Middle frontal gyrus (tissue), 1 donor: ENCODE measurements around the gene UBL5.
A peak's percentile ranks its signal among the peaks of the same experiment; 100 is the strongest.
"Not testable (repeated sequence)": the region's sequence is repeated elsewhere in the genome, so short reads cannot be mapped to it uniquely, and the experiment has no call there.

Experiments
- DNase-seq: peaks from one replicate; pipeline ENCODE4 v3.0.0-alpha.2; 2015; ENCODE audit warnings: low spot score; ENCODE audit errors: extremely low spot score

The UBL5 gene

DNA sequence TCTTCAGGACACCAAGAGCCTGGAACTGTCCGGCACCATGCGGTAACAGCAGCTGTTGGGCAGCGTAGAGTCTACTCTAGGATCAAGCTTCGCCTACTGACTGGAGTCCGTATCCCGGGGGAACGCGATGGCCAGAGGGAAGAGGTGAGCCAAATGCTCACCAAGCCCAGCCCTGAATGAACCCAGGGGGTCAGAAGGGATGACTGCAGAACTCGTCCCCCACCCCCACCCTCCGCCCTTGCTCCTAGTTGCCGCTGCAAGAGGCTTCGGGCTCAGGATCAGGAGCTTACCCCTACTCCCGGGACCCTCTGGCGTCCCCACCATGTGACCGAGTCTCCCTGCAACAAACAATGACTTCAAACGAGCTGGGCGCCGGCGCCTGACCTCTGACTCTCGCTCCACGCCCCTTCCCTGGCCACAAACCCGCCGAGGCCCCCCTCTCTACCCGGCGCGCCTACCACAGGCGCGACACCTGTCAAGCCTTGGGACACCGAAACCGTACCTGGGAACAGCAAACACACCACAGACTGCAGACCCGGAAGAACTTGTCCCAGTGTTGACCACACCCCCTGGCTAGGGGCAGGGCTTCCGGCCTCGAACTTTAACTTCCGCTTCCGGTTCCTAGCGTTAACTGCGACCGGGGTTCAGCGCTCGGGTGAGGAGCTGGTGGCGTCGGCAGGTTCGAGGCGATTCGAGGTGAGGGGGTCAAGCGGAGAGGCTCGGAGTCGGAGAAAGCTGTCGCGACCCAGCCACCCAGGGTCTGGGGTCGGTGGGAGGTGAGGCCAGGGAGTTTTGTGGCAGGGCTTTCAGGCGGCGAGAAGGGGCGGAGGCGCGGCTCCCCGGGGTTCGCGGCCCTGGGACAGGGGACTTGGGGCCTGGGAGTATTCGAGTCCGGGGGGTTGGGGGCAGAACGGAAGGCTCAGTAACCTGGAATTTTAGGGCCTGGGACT is at the start of gene UBL5:
Gene UBL5 (plus strand): TSS at position 630 of the 950 bp plus-strand sequence. CDS start 420 bp downstream, outside the sequence.
- peak; percentile 90 for DNase-seq

DNA sequence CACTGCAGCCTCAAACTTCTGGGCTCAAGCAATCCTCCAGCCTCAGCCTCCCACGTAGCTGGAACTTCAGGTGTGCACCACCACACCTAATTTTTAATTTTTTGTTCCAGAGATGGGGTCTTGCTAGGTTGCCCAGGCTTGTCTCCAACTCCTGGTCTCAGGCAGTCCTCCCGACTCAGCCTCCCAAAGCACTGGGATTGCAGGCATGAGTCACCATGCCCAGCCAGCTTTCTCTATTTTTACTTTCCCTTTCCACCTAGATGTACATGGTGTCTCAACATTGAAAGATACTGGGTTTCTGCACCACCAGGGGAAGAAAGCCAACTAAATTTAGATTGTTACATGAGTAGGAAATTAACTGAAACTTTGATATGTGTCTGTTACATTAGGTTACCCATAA is 45.4 kb upstream of the UBL5 start:
- no peak for DNase-seq

DNA sequence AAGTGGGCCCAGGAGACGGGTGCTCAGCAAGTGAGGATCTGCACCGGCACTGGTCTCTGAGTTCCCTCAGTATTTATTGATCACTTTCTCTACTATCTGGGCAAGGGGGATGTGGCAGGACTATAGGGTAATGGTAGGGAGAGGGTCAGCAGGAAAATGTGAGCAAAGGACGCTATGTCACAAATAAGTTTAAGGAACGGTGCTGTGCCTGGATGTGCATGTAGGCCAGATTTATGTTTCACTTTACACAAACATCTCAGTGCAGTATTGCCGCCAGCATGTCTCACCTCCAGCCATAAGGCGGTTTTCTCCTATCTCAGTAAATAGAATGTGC is 43.6 kb upstream of the UBL5 start:
- DNase-seq, result not testable (repeated sequence)

DNA sequence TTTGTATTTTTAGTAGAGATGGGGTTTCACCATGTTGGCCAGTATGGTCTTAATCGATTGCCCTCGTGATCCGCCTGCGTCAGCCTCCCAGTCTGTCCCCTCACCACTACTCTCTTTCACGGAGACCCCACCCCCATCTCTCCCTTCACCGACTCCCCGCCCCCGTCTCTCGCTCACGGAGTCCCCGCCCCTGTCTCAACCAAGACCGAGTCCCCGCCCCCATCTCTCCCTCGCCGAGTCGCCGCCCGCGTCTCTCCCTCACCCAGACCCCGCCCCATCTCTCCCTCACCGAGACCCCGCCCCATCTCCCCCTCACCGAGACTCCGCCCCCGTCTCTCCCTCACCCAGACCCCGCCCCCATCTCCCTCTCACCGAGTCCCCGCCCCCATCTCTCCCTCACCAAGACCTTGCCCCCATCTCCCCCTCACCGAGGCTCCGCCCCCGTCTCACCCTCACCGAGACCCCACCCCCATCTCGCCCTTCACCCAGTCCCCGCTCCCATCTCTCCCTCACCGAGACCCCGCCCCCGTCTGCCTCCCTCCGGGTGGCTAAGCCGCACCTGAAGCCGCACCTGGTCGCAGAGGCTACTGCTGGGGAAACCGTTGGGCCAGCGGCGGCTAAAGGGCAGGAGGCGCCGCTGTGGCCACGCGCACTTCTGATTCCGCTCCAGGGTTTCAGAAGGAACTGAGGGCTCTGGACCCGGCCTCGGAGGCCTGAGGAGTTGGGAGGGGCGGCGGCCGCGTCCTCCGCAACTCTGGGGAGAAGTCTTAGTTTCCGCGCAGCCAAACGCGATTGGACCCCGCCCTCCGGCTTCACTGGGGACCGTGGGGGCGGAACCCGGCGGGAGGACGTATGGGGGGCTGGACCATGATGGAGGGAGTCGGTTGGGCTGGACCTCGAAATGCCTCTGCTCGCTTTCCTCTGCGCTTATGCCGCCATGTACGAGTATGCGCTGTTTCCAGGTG is 42.1 kb upstream of the UBL5 start:
- peak; percentile 76 for DNase-seq

DNA sequence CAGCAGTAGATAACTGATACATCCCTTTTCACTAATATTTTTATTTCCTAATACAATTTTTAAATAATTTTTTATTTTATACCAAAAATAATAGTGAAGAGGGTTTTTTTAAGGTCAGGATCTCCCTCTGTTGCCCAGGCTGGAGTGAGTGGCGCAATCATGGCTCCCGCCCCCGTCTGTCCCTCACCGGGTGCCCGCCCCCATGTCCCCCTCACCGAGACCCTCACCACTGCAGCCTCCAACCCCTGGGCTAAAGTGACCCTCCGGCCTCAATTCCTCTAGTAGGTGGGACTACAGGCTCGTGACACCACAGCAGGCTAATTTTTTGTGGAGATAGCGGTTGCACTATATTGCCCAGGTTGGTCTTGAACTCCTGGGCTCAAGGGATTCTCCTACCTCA is 41.4 kb upstream of the UBL5 start:
- DNase-seq, result no peak

DNA sequence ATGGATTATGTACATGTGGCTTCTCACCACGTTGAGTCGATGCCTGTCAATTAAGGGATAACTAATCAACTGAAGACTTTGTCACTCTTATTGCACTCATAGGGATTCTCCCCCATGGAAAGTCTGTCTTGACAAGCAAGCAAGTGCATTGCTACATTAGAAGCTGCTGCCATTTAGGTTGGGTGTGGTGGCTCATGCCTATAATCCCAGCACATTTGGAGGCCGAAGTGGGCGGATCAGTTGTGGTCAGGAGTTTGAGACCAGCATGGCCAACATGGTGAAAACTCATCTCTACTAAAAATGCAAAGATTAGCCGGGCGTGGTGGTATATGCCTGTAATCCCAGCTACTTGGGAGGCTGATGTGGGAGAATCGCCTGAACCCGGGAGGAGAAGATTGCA is 40.9 kb upstream of the UBL5 start:
- no peak for DNase-seq

DNA sequence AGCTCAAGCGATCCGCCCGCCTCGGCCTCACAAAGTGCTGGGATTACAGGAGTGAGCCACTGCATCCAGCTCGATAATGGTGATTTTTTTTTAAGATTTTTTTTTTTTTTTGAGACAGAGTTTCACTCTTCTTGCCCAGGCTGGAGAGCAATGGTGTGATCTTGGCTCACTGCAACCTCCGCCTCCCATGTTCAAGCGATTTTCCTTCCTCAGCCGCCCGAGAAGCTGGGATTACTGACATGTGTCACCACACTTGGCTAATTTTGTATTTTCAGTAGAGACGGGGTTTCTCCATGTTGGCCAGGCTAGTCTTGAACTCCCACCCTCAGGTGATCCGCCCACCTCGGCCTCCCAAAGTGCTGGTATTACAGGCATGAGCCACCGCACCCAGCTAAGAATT is 39.1 kb upstream of the UBL5 start:
- DNase-seq, result not testable (repeated sequence)

DNA sequence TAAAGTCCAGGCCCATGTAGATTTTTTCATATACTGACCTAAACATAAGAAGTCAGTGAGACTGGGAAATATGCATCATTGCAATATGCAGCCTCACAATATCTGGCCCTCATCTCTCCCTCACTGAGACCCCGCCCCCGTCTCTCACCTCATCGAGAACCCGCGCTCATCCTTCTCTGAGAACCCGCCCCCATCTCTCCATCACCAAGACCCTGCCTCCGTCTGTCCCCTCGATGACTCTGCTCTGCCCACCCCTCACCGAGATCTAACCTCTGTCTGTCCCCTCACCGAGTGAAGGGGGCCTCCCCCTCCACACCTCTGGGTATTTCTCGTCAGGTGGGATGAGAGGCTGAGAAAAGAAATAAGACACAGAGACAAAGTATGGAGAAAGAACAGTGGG is 38.7 kb upstream of the UBL5 start:
- no peak for DNase-seq

DNA sequence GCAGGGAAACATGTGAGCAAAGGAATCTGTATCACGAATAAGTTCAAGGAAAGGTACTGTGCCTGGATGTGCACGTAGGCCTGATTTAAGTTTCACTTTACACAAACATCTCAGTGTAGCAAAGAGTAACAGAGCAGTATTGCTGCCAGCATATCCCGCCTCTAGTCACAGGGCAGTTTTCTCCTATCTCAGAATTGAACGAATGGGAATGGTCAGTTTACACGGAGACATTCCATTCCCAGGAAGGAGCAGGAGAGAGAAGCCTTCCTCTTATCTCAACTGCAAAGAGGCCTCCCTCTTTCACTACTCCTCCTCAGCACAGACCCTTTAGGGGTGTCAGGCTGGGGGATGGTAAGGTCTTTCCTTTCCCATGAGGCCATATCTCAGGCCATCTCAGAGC is 38.1 kb upstream of the UBL5 start:
- DNase-seq, result not testable (repeated sequence)

DNA sequence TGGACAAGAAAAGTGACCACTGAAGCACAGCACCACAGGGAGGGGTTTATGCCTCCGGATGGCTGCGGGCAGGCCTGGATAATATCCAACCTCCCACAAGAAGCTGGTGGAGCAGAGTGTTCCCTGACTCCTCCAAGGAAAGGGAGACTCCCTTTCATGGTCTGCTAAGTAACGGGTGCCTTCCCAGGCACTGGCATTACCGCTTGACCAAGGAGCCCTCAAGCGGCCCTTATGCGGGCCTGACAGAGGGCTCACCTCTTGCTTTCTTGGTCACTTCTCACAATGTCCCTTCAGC is 36.7 kb upstream of the UBL5 start:
- DNase-seq, result not testable (repeated sequence)

DNA sequence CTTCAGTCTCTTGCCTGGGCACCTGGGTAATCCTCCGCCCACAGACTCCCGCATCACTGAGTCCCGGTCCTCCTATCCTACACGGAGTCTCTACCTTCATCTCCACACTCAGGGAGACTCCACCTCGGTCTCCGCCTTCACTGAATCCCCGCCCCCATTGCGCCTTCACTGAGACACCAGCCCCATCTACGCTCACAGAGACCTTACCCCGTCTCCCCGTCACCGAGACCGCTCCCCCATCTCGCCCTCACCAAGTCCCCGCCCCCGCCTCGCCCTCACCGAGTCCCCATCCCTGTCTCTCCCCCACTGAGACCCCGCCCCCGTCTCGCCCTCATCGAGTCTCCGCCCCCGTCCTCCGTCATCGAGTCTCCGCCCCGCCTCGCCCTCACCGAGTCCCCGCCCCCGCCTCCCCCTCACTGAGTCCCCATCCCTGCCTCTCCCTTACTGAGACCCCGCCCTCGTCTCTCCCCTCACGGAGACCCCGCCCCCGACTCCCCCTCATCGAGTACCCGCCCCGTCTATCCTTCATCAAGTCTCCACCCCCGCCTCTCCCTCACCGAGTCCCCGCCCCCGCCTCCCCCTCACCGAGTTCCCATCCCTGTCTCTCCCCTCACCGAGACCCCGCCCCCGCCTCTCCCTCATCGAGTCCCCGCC is 36.0 kb upstream of the UBL5 start:
- peak; percentile 68 for DNase-seq

DNA sequence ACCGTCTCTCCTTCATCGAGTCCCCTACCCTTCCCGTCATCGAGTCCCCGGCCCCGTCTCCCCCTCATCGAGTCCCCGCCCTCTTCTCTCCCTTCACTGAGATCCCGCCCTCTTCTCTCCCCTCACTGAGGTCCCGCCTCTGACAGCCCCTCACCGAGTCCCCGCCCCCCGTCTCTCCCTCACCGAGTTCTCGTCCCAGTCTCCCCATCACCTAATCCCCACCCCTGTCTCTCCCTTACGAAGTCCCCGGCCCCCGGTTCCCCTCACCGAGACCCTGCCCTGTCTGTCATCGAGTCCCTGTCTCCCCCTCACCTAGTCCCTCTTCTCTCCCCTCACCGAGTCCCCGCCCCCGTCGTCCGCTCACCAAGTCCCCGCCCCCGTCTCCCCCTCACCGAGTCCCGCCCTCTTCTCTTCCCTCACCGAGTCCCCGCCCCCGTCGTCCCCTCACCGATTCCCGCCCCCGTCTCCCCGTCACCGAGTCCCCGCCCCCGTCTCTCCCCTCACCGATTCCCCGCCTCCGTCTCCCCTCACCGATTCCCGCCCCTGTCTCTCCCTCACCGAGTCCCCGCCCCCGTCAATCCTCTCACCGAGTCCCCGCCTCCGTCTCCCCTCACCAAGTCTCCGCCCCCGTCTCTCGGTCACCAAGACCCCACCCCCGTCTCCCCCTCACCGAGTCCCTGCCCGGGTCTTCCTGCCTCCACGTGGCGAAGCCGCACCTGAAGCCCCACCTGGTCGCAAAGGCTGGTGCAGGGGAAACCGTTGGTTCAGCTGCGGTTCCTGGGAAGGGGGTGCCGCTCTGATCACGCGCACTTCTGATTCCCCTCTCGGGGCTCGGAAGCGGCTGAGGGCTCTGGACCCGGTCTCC is 35.3 kb upstream of the UBL5 start:
- peak; percentile 62 for DNase-seq

DNA sequence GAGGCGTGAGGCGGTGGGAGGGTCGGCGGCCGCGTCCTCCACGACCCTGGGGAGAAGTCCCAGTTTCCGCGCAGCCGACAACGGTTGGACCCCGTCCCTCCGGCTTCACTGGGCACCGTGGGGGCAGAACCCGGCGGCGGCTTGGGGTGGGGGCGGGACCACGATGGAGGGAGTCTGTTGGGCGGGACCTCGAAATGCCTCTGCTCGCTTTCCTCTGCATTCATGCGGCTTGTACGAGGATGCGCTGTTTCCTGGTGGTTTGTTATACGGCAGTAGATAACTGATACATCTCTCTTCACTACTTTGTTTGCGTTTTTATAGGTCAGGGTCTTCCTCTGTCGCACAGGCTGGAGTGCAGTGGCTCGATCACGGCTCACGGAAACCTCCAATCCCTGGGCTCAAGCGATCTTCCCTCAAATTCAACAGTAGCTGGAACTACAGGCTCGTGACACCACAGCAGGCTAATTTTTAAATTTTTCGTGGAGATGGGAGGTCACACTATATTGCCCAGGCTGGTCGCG is 34.6 kb upstream of the UBL5 start:
- DNase-seq, result no peak

DNA sequence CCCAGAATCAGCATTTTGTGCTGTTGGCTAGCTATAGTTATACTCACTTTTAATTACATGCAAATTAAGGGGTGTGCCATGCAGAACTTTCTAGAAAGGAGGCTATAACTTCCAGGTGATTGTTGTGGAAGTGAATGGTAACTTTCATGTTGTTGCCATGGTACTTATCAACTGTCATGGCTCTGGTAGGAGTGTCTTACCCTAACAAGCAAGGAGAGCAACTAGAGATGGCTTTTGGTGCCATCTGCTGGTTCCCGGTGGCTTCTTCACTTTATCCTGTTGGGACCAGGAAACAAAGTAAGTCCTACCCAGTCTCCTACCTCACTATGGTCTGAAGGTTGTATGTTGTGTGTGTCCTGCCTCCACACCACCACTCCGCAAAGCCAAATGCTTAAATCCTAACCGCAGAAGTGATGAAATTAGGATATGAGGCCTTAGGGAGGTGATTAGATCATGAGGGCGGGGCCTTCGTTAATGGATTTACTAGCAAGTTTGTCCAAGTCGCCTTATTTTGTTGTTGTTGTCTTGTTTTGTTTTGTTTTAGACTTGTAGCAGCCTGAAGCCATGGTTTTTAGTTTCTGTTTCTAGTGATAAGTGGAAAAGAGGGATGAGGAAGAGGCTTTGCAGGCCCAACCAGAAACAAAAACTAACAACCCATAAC is 31.5 kb upstream of the UBL5 start:
- peak; percentile 81 for DNase-seq

DNA sequence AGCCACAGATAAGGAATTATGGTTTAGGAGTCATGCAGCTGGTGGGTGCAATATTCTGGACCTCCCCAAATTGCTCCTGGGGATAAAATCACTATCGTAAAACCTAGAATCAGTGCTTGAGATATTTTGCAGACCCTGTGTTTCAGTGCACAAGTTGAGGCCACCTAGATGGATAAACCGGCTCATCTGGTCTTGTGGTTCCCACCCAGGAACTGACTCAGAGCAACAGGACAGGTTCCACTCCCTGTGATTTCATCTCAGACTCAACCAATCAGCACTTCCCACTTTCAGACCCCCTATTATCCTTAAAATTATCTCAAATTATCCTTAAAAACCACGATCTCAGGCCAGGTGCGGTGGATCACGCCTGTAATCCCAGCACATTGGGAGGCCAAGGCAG is 29.8 kb upstream of the UBL5 start:
- DNase-seq, result no peak

DNA sequence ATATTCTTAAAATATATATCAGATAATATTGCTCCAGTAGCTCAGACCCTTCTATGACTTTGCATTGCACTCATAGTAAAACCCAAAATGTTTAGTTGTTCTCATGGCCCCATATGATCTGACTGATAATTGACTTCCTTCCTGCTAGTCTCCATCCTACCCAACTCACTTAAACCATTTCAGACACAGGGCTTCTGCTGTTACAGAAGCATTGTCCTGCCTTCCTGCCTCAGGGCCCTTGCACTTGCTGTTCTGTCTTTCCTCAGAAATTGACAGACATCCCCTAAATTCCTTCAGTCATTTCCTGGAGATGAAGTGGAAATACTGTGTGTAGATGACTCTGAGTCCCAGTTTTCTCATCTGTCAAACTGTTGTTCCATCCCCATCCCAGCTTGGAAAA is 28.6 kb upstream of the UBL5 start:
- no peak for DNase-seq

DNA sequence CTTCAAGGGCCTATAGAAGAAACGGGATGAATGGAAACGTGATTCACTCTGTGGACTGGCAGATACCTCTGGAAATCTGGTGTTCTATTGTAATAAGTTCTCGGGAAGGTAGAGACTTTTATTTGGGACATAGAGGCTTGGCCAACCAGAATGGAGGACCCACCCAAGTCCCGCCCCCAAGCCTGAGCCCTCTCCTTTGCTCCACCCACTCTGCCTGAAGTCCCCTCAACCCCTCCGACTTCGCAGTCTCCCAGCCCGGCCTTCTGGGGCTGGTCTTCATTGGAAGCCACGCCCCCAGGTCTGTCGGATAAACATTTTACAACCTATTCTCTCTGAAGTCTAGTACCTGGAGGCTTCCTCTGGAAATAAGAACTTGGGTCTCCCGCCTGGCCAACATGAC is 25.7 kb upstream of the UBL5 start:
- DNase-seq, result no peak

DNA sequence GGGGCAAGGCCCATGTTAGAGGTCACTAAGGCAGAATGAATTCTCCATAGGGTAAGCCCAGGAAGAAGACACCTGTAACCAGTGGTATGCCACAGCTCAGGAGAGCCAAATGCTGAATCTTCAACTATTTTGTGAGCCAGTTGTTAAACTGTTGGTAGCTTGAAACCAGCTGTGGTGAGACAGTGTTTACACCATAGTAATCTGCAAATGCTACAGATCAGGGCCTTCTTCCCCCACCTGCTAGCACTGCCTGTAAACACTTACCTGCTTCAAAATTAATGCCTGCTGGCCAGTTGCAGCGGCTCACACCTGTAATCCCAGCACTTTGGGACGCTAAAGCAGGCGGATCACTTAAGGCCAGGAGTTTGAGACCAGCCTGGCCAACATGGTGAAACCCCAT is 20.9 kb upstream of the UBL5 start:
- DNase-seq, result no peak

DNA sequence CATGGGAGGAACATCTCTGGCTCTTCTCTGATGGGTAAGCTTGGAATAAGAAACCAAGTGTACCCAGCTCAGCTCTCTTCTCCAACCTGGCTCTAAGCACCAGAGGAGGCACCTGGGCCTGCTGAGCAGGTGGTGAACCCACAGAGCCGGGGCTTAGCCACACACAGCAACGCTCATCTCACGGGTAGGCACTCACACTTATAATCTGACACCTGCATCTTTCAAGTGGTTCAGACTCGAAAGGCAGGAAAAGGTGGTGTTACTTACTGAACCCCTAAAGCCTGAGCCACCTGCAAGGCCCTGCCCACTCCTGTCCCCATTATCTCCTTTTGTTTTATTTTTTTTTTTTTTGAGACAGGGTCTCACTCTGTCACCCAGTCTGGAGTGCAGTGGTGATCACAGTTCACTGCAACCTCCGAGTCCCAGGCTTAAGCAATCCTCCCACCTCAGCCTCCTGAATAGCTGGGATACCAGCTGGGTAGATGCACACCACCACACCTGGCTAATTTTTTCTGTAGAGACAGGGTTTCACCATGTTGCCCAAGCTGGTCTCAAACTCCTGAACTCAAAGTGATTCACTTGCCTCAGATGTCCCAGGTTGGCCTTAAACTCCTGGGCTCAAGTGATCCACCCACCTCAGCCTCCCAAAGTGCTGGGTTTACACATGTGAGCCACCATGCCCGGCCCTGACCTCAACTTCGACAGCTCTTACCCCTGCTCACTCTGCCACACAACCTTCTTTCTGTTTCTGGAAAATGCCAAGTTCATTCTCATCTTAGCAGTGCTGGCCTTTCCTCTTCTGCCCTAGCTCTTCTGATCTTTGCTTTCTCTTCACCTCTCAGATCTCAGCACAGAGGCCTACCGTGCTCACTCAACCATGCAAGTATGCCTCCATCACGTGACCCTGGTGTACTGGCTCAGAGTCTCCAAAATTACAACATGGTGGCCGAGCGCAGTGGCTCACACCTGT is 18.6 kb upstream of the UBL5 start:
- no peak for DNase-seq
